GM23338 (cell line): ENCODE measurements around the gene BRD7. TPM values are rescaled to one million over a fixed set of nuclear protein-coding genes. Genes with fewer than 3 reads are reported as not detected.

Experiments
- ATAC-seq: fragments of 200-7000 bp; cut with Tn5 transposase; 3 replicates; pipeline ENCODE4 v1.9.1; 2020
- DNase-seq: peaks from one replicate; pipeline ENCODE4 v3.0.0-alpha.2; 2015; ENCODE audit warnings: low spot score
- H2AFZ ChIP-seq: fragments of 200-600 bp; sonication (generic); 2 replicates; pipeline ENCODE4 v1.8.0; 2016; ENCODE audit warnings: antibody characterized with exemption, mild to moderate bottlenecking, moderate library complexity
- H3F3A ChIP-seq: fragments of 200-600 bp; sonication (generic); replicated peaks from 2 replicates; pipeline ENCODE4 v1.8.0; 2017; ENCODE audit warnings: antibody characterized with exemption, mixed run types, low read depth
- H3K27ac ChIP-seq: fragments of 200-600 bp; sonication (generic); 2 replicates; pipeline ENCODE4 v1.6.1; 2016; ENCODE audit warnings: low read depth
- H3K27me3 ChIP-seq: fragments of 200-600 bp; sonication (generic); 2 replicates; pipeline ENCODE4 v1.8.0; 2016; ENCODE audit warnings: mild to moderate bottlenecking, mixed run types, moderate library complexity; ENCODE audit not compliant: insufficient read depth
- H3K36me3 ChIP-seq: fragments of 200-600 bp; sonication (generic); 2 replicates; pipeline ENCODE4 v1.8.0; 2016; ENCODE audit warnings: mild to moderate bottlenecking; ENCODE audit not compliant: insufficient read depth
- H3K4me1 ChIP-seq: fragments of 200-600 bp; sonication (generic); 2 replicates; pipeline ENCODE4 v1.8.0; 2016; ENCODE audit warnings: mild to moderate bottlenecking, moderate library complexity; ENCODE audit not compliant: insufficient read depth
- H3K4me2 ChIP-seq: fragments of 200-600 bp; sonication (generic); 2 replicates; pipeline ENCODE4 v1.7.1; 2017; ENCODE audit warnings: mixed run types
- H3K4me3 ChIP-seq: fragments of 200-600 bp; sonication (generic); 2 replicates; pipeline ENCODE4 v1.6.1; 2016; ENCODE audit warnings: mixed run types
- H3K79me2 ChIP-seq: fragments of 200-600 bp; sonication (generic); replicated peaks from 2 replicates; pipeline ENCODE4 v1.8.0; 2017; ENCODE audit warnings: mild to moderate bottlenecking; ENCODE audit not compliant: insufficient read depth
- H3K9me2 ChIP-seq: fragments of 200-600 bp; sonication (generic); 2 replicates; pipeline ENCODE4 v1.8.0; 2017; ENCODE audit not compliant: insufficient read depth
- H4K20me1 ChIP-seq: fragments of 200-600 bp; sonication (generic); replicated peaks from 2 replicates; pipeline ENCODE4 v1.8.0; 2017; ENCODE audit warnings: mild to moderate bottlenecking; ENCODE audit not compliant: insufficient read depth
- H3K27ac Mint-ChIP-seq: 2 replicates; pipeline ENCODE4 v1.8.0; 2020; ENCODE audit warnings: inconsistent platforms, mild to moderate bottlenecking, moderate library complexity, mixed read lengths
- H3K27me3 Mint-ChIP-seq: 3 replicates; pipeline ENCODE4 v1.8.0; 2022; ENCODE audit warnings: low read depth, mild to moderate bottlenecking, moderate library complexity, mixed read lengths, inconsistent platforms; ENCODE audit not compliant: insufficient read depth, poor library complexity
- H3K36me3 Mint-ChIP-seq: 3 replicates; pipeline ENCODE4 v1.8.0; 2021; ENCODE audit warnings: low read depth, mild to moderate bottlenecking, inconsistent platforms, moderate library complexity, mixed read lengths
- H3K4me1 Mint-ChIP-seq: 3 replicates; pipeline ENCODE4 v1.8.0; 2020; ENCODE audit warnings: mild to moderate bottlenecking, inconsistent platforms, mixed read lengths
- H3K4me3 Mint-ChIP-seq: 3 replicates; pipeline ENCODE4 v1.8.0; 2021; ENCODE audit warnings: moderate library complexity, mild to moderate bottlenecking, inconsistent platforms, mixed read lengths
- H3K9me3 Mint-ChIP-seq: 3 replicates; pipeline ENCODE4 v1.8.0; 2020; ENCODE audit warnings: moderate library complexity, mild to moderate bottlenecking, inconsistent platforms, mixed read lengths
- CREB1 ChIP-seq: fragments of 250-450 bp; sonication (Bioruptor Pico); IDR thresholded peaks from 2 replicates; pipeline ENCODE4 v1.5.0; 2020; ENCODE audit warnings: low read depth, mild to moderate bottlenecking, moderate library complexity
- EZH2 ChIP-seq: fragments of 200-600 bp; sonication (generic); IDR thresholded peaks from one replicate; pipeline ENCODE4 v1.8.0; 2017; ENCODE audit warnings: antibody characterized with exemption, mild to moderate bottlenecking, low read depth; ENCODE audit not compliant: unreplicated experiment
- EZH2phosphoT487 ChIP-seq: fragments of 200-600 bp; sonication (generic); IDR thresholded peaks from one replicate; pipeline ENCODE4 v1.8.1; 2018; ENCODE audit warnings: antibody characterized with exemption; ENCODE audit not compliant: unreplicated experiment
- JUNB ChIP-seq: IDR thresholded peaks from one replicate; pipeline ENCODE4 v1.6.1; 2016; ENCODE audit warnings: antibody characterized with exemption; ENCODE audit not compliant: unreplicated experiment
- NANOG ChIP-seq: IDR thresholded peaks from 2 replicates; pipeline ENCODE4 v1.6.1; 2016; ENCODE audit warnings: antibody characterized with exemption, borderline replicate concordance
- POLR2AphosphoS5 ChIP-seq: IDR thresholded peaks from 2 replicates; pipeline ENCODE4 v1.6.1; 2016; ENCODE audit warnings: antibody characterized with exemption, low read depth
- REST ChIP-seq: IDR thresholded peaks from one replicate; pipeline ENCODE4 v1.6.1; 2018; ENCODE audit warnings: antibody characterized with exemption; ENCODE audit not compliant: unreplicated experiment
- STAT1 ChIP-seq: IDR thresholded peaks from one replicate; pipeline ENCODE4 v1.6.1; 2016; ENCODE audit warnings: antibody characterized with exemption; ENCODE audit not compliant: unreplicated experiment
- ZNF114 ChIP-seq: fragments of 250-450 bp; sonication (Bioruptor Pico); IDR thresholded peaks from 2 replicates; pipeline ENCODE4 v1.5.0; 2020; ENCODE audit warnings: mild to moderate bottlenecking, moderate library complexity
- ZNF331 ChIP-seq: fragments of 250-450 bp; sonication (Bioruptor Pico); IDR thresholded peaks from 2 replicates; pipeline ENCODE4 v1.5.0; 2020; ENCODE audit warnings: low read depth, mild to moderate bottlenecking, moderate library complexity
- polyA plus RNA-seq: library from polyadenylated mRNA; unstranded; fragments of >200 nt; fragmentation: Nextera tagmentation; extraction: Ambion mirVana; gene quantifications from 2 replicates; pipeline ENCODE4 v1.2.1, GENCODE V29; 2016
- total RNA-seq: library from RNA; depleted of rRNA; stranded (reverse); fragments of >200 nt; shearing (Covaris generic); gene quantifications from 2 replicates; pipeline ENCODE4 v1.2.3, GENCODE V29; 2014
- TF ChIP-seq, protein P1 (sequence below): fragments of 250-450 bp; sonication (Bioruptor Pico); IDR thresholded peaks from 2 replicates; pipeline ENCODE4 v1.5.0; 2020; ENCODE audit warnings: mild to moderate bottlenecking, moderate library complexity
- TF ChIP-seq, protein P2 (sequence below), 2 experiments: fragments of 200-600 bp in 1 of 2; sonication (generic) in 1 of 2; conservative IDR thresholded peaks; 2 replicates each; pipeline versions ENCODE4 v1.5.1 to v1.6.1; 2016 to 2017; ENCODE audit warnings: antibody characterized with exemption in 2 of 2, low read depth in 2 of 2, mild to moderate bottlenecking in 2 of 2, moderate library complexity in 1 of 2
- TF ChIP-seq, protein P3 (sequence below): IDR thresholded peaks from 2 replicates; pipeline ENCODE4 v1.6.1; 2016; ENCODE audit warnings: antibody characterized with exemption

Gene BRD7
- total and polyA plus RNA-seq, 2 experiments from 2014 or later, result 93.0 to 149 TPM

GRCh38 chr16:50296807-50297206, 72.0 kb downstream of the BRD7 start:
- Histone ChIP-seq H3K4me1 (no peaks in the 10 kb centered on the region), H3K27me3 (no peaks in the 10 kb centered on the region), H3K79me2 (no peaks in the 10 kb centered on the region), H3K4me2 (no peak overlapping the region), H3K4me3 (no peak overlapping the region), H2AFZ (no peak overlapping the region), H3K9me2 (no peaks in the 10 kb centered on the region), H3K36me3 (no peaks in the 10 kb centered on the region), H3F3A (no peaks in the 10 kb centered on the region), H3K27ac (no peak overlapping the region), H4K20me1 (no peaks in the 10 kb centered on the region)
- Mint-ChIP-seq H3K9me3 (no peaks in the 10 kb centered on the region), H3K27ac (no peak overlapping the region), H3K27me3 (no peaks in the 10 kb centered on the region), H3K36me3 (no peaks in the 10 kb centered on the region), H3K4me1 (no peaks in the 10 kb centered on the region), H3K4me3 (no peak overlapping the region)
- TF ChIP-seq JUNB, result no peak
- TF ChIP-seq STAT1, result no peak
- TF ChIP-seq ZNF114 (CRISPR knock-in tag), result no peak
- no peak for TF ChIP-seq CREB1
- TF ChIP-seq, protein P1, sequence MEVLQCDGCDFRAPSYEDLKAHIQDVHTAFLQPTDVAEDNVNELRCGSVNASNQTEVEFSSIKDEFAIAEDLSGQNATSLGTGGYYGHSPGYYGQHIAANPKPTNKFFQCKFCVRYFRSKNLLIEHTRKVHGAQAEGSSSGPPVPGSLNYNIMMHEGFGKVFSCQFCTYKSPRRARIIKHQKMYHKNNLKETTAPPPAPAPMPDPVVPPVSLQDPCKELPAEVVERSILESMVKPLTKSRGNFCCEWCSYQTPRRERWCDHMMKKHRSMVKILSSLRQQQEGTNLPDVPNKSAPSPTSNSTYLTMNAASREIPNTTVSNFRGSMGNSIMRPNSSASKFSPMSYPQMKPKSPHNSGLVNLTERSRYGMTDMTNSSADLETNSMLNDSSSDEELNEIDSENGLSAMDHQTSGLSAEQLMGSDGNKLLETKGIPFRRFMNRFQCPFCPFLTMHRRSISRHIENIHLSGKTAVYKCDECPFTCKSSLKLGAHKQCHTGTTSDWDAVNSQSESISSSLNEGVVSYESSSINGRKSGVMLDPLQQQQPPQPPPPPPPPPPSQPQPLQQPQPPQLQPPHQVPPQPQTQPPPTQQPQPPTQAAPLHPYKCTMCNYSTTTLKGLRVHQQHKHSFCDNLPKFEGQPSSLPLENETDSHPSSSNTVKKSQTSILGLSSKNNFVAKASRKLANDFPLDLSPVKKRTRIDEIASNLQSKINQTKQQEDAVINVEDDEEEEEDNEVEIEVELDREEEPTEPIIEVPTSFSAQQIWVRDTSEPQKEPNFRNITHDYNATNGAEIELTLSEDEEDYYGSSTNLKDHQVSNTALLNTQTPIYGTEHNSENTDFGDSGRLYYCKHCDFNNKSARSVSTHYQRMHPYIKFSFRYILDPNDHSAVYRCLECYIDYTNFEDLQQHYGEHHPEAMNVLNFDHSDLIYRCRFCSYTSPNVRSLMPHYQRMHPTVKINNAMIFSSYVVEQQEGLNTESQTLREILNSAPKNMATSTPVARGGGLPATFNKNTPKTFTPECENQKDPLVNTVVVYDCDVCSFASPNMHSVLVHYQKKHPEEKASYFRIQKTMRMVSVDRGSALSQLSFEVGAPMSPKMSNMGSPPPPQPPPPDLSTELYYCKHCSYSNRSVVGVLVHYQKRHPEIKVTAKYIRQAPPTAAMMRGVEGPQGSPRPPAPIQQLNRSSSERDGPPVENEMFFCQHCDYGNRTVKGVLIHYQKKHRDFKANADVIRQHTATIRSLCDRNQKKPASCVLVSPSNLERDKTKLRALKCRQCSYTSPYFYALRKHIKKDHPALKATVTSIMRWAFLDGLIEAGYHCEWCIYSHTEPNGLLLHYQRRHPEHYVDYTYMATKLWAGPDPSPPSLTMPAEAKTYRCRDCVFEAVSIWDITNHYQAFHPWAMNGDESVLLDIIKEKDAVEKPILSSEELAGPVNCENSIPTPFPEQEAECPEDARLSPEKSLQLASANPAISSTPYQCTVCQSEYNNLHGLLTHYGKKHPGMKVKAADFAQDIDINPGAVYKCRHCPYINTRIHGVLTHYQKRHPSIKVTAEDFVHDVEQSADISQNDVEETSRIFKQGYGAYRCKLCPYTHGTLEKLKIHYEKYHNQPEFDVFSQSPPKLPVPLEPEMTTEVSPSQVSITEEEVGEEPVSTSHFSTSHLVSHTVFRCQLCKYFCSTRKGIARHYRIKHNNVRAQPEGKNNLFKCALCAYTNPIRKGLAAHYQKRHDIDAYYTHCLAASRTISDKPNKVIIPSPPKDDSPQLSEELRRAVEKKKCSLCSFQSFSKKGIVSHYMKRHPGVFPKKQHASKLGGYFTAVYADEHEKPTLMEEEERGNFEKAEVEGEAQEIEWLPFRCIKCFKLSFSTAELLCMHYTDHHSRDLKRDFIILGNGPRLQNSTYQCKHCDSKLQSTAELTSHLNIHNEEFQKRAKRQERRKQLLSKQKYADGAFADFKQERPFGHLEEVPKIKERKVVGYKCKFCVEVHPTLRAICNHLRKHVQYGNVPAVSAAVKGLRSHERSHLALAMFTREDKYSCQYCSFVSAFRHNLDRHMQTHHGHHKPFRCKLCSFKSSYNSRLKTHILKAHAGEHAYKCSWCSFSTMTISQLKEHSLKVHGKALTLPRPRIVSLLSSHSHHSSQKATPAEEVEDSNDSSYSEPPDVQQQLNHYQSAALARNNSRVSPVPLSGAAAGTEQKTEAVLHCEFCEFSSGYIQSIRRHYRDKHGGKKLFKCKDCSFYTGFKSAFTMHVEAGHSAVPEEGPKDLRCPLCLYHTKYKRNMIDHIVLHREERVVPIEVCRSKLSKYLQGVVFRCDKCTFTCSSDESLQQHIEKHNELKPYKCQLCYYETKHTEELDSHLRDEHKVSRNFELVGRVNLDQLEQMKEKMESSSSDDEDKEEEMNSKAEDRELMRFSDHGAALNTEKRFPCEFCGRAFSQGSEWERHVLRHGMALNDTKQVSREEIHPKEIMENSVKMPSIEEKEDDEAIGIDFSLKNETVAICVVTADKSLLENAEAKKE, result no peak
- TF ChIP-seq, protein P2, sequence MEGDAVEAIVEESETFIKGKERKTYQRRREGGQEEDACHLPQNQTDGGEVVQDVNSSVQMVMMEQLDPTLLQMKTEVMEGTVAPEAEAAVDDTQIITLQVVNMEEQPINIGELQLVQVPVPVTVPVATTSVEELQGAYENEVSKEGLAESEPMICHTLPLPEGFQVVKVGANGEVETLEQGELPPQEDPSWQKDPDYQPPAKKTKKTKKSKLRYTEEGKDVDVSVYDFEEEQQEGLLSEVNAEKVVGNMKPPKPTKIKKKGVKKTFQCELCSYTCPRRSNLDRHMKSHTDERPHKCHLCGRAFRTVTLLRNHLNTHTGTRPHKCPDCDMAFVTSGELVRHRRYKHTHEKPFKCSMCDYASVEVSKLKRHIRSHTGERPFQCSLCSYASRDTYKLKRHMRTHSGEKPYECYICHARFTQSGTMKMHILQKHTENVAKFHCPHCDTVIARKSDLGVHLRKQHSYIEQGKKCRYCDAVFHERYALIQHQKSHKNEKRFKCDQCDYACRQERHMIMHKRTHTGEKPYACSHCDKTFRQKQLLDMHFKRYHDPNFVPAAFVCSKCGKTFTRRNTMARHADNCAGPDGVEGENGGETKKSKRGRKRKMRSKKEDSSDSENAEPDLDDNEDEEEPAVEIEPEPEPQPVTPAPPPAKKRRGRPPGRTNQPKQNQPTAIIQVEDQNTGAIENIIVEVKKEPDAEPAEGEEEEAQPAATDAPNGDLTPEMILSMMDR (conservative IDR thresholded peaks at IDR 0.05; ENCODE audit: low read depth in 2 of 2), result no peak
- no peak for TF ChIP-seq EZH2
- TF ChIP-seq NANOG, result no peak
- TF ChIP-seq, protein P3, sequence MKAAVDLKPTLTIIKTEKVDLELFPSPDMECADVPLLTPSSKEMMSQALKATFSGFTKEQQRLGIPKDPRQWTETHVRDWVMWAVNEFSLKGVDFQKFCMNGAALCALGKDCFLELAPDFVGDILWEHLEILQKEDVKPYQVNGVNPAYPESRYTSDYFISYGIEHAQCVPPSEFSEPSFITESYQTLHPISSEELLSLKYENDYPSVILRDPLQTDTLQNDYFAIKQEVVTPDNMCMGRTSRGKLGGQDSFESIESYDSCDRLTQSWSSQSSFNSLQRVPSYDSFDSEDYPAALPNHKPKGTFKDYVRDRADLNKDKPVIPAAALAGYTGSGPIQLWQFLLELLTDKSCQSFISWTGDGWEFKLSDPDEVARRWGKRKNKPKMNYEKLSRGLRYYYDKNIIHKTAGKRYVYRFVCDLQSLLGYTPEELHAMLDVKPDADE, result no peak
- no peak for TF ChIP-seq REST
- TF ChIP-seq POLR2AphosphoS5, result no peak
- TF ChIP-seq ZNF331 (CRISPR knock-in tag), result no peak
- TF ChIP-seq EZH2phosphoT487, result no peak
- ATAC-seq (no peak), DNase-seq (no peak)
